Mucosa of gallbladder (tissue), 1 donor: ENCODE measurements around the gene DNAJC7. TPM values are rescaled to one million over a fixed set of nuclear protein-coding genes. Genes with fewer than 3 reads are reported as not detected.
"Not testable (repeated sequence)": the region's sequence is repeated elsewhere in the genome, so short reads cannot be mapped to it uniquely, and the experiment has no call there.

Experiments used
- DNase-seq: peaks from one replicate; pipeline ENCODE4 v3.0.0-alpha.2; 2020; ENCODE audit warnings: low spot score
- total RNA-seq: library from RNA; stranded (reverse); gene quantifications from one replicate; pipeline ENCODE4 v1.2.1, GENCODE V29; 2021
- donor health status: DM: no; HTN: no; CAD: no.

The DNAJC7 gene
- total RNA-seq, 1 donor from 2014 or later: 69.8 TPM

DNA sequence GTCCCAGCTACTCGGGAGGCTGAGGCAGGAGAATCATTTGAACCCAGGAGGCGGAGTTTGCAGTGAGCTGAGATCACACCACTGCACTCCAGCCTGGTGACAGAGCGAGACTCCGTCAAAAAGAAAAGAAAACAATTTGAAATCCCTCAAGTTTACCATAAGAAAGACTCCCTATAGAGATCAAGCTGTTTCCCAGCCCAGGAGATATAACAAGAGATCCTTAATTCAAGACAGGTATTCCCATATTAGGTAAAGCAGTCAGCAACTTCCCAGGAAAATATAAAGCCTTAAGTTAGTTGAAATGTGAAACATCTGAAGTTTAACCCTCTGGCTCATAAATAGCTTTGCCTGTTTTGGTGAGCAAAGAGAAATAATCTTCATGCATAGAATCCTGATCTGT is 4.9 kb downstream of the DNAJC7 start:
- not testable (repeated sequence) for DNase-seq

DNA sequence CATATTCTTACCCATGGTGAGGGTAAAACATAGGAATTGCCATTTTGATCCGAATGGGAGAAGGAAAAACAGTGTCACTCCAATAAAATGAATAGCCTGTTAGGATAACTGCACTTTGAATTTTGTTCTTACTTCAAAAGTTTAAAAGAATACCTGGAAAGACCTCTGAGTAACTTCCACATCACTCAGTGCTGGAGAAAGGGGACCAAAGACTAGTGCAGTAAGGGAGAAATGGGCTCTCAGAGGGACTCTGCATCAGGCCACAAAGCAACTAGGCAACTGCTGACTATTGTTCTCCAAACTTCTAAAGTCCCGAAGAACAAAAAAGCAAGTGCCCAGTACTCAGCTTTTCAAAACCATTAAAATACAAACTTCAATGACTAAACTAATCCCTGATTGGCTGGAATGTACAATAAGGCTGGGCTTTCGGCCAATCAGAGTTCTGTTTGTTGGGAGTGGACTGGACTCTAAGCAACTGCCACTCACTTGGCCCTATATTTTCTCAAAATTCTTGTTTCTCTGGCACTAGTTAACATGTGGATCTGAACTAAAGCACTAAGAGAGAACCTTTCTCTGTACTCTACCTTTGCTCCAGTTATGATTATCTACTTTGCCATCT is 6.2 kb downstream of the DNAJC7 start:
- no peak for DNase-seq

- DNase-seq: not testable (repeated sequence)
Observed at GRCh38 chr17:42010266-42010680, 7.0 kb downstream of the DNAJC7 start.

GRCh38 chr17:42009170-42009569 is 8.1 kb downstream of the DNAJC7 start:
- DNase-seq: no peak

- no peak for DNase-seq
Observed at GRCh38 chr17:42005166-42005565, 12.1 kb downstream of the DNAJC7 start.

GRCh38 chr17:42002792-42003301 is 14.4 kb downstream of the DNAJC7 start:
- DNase-seq: no peak

DNA sequence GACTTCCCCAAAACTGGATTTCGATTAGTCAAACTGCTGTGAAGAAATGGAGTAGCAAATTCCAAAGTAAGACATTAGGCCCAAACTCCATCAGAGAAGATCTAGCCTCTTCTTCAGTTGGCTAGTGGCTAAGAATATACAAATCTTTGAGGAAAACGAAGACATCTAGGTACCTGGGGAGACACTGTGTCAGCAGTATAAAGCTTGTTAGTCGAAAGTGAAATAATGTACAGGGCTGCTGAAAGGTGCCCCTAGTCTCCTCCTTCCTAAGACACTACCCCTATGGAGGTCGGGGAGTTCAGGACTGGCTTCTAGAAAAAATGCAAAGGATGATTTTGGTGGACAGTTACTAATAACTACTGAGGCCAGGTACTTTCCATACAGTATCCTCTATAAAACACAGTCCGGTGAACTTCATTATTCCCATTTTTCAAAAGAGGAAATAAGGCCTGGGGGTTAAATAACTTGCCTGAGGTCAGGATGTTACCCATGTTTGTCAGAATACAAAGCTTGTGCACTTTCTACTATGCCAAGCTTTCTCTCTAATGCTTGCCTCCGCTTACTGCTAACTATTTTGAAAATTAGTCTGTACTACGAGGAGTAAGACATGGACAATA is 15.0 kb downstream of the DNAJC7 start:
- no peak for DNase-seq

GRCh38 chr17:42001729-42002128 is 15.5 kb downstream of the DNAJC7 start:
- DNase-seq: no peak

- DNase-seq: no peak
Observed at GRCh38 chr17:42000413-42001133, 16.7 kb downstream of the DNAJC7 start.

GRCh38 chr17:41998497-41998896 is 18.7 kb downstream of the DNAJC7 start:
- no peak for DNase-seq

GRCh38 chr17:41996855-41997164 is 20.4 kb downstream of the DNAJC7 start:
- no peak for DNase-seq

DNA sequence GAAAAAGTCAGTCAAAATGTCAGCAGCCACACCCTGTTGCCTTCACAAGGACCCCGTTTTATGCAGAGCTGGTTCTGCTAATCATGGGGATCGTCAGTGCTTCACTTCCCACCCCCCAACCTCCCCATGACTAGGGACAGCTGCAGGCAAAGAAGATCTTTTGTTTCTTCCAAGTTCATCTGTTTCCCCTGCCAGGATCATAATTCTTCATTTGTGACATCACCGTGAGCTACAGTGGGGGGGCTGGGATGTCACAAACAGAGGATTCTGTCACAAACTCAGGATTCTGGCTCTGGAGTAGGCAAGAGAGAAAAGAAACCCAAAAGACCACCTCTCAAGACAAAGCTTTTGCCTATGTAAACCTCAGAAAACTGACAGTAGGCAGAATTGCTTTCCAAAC is 24.7 kb downstream of the DNAJC7 start:
- DNase-seq: no peak

GRCh38 chr17:41989702-41990419 is 27.4 kb downstream of the DNAJC7 start:
- DNase-seq: no peak

- DNase-seq: no peak
Observed at GRCh38 chr17:41988418-41988817, 28.8 kb downstream of the DNAJC7 start.

DNA sequence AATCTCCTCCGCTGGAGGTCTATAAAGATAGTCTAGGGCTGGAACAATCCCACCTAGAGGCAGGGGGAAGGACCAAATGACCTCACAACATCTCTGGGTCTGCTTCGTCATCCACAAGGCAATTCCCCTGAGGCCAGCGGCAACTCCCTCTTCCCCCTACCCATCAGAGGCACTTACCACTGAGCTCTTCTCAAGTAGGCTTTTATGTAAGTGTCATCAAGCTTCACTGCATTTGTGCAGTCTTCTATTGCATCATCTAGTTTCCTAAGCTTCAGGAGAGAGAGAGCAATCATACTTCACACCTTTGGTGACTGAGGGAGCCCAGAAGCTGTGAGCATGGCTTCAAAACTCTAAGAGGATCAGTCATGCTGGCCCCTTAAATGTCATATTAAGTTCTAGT is 29.6 kb downstream of the DNAJC7 start:
- DNase-seq: no peak

GRCh38 chr17:41986634-41987033 is 30.6 kb downstream of the DNAJC7 start:
- no peak for DNase-seq

GRCh38 chr17:41985919-41986318 is 31.3 kb downstream of the DNAJC7 start:
- DNase-seq: no peak

GRCh38 chr17:41984454-41984853 is 32.8 kb downstream of the DNAJC7 start:
- no peak for DNase-seq

DNA sequence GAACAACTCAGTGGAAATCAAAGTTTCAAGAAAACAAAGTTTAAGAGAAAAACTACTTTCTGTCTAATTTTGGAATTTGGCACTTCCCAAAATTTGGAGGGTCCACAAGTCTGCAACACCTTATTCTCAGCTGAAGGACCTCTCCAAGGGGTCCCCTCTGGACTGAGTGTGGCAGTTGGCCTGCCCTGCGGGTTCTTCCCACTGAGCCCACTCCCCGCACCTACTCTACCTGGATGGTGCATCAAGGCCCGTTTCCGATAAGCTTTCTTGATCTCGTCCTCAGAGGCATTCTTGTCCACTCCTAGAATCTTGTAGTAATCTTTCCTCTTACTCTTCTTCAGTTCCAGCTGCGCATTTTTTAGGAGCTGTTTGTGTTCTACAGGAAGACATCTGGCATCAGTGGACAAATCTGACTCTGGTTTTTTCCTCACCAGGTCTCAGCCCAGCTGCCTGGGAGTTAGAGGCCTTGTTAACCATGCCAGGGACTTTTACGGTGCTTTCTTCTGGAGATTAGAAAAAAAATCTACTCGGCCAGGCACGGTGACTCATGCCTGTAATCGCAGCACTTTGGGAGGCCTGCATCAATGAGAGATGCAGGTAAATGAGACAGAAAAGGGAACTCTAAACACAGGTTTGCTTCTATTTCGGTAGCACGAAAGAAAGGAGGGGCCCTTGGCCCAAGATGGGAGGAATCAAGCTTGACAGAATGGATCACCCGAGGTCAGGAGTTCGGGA is 35.0 kb downstream of the DNAJC7 start:
- DNase-seq: no peak

DNA sequence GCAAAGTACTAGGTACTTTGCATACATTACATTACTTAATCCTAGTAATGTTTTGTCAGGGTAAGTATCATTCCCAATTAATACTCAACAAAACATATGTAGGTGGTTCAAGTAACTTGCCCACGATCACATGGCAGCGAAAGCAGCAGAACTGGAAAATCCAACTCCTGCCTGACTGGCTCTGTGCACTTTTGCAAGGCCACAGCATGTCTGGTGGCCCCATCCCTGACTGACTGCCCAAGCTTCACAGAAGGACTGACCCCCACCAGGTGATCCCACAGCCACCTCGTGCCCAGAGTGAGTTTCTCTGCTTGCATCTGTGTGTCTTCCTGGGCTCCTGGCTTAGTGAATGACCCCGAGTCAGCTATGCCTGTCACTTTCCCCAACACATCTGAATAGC is 39.2 kb downstream of the DNAJC7 start:
- no peak for DNase-seq

DNA sequence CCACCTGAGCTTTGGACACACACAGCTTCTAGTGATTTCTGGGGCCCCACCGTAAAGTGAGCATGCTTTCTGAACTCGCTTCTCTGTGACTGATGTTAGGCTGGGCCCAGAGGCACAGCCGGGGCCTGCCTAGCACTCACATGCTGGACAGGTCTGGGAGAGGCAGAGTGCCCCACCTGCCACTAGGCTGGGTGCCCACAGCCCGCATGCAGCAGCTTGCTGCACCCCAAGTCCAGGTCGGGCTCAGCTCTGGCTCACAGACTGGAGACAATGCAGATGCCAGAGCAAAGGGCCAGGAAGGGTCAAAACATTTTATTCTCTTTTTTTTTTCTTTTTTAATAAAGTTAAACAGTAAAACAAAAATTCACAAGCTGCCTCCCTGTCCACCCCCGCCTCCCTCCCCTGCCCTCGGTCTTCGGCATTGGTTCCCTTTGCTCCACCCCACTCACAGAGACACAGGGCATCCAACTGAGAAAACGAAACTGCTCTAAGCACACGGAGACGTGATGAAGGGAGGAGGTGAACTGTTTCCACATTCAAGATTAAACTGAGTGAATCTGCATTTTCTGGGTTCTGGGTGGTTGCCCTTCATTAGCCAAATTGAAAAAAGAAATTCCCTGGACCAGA is 41.0 kb downstream of the DNAJC7 start:
- no peak for DNase-seq
